ENCODE measurements around the gene XPOT.

Gene XPOT

DNA sequence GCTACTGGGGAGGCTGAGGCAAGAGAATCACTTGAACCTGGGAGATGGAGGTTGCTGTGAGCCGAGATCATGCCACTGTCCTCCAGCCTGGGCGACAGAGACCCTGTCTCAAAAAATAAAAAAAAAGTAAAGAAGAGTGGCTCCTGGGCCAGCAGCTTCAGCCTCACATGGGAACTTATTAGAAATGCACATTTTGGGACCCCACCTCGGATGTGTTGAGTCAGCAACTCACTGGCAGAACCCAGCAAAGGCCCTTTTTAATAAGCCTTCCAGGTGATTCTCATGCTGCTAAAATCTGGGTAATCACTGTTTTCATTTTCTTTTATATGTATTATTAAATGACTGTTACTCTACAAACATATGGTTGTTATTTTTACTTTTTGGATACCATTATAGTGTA, 89.3 kb downstream of the XPOT start:
- TF ChIP-seq, protein P1, sequence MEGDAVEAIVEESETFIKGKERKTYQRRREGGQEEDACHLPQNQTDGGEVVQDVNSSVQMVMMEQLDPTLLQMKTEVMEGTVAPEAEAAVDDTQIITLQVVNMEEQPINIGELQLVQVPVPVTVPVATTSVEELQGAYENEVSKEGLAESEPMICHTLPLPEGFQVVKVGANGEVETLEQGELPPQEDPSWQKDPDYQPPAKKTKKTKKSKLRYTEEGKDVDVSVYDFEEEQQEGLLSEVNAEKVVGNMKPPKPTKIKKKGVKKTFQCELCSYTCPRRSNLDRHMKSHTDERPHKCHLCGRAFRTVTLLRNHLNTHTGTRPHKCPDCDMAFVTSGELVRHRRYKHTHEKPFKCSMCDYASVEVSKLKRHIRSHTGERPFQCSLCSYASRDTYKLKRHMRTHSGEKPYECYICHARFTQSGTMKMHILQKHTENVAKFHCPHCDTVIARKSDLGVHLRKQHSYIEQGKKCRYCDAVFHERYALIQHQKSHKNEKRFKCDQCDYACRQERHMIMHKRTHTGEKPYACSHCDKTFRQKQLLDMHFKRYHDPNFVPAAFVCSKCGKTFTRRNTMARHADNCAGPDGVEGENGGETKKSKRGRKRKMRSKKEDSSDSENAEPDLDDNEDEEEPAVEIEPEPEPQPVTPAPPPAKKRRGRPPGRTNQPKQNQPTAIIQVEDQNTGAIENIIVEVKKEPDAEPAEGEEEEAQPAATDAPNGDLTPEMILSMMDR (IDR thresholded peaks at IDR 0.05; ENCODE audit: borderline replicate concordance, control extremely low read depth, extremely low read depth, insufficient read depth, missing control alignments) = no peak
- DNase-seq (ENCODE audit: low spot score) = no peak
- in situ Hi-C loops (cut with MboI; ENCODE audit: low sequenced_read_pairs, unreplicated experiment) = no loop called here

DNA sequence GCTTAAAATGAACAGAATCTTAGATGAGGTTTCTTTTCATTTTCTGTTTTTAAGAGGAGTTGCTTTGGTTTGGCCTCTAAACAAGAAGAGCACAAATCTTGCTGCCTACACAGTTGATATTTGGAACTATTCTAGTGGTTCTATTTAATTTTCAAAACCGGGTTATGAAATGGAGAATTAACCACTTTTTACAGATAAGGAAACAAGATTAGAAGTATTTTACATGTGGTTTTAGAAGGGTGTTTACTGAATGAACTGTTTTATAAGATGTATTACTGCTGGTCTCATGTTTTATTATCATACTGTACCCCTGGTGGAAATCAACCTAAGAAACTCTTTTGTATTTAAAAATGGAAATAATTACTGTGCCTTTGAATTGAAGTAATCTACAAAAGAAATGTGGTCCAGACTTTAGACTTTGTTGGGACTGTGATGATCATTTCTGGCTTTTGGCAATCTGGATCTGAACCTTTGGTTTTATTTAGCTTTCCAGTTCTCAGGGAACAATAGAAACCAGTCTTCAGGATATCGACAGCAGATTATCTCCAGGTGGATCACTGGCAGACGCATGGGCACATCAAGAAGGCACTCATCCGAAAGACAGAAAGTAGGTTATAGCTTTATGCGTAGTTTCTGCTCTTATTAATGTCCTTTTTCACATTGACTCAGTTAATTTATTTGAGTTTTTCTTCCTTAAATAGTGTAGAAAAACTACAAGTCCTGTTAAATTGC, 91.0 kb downstream of the XPOT start:
- in situ Hi-C loops (cut with MboI; ENCODE audit: low sequenced_read_pairs, unreplicated experiment) = no loop called here
- no peak for DNase-seq (ENCODE audit: low spot score)
- TF ChIP-seq, protein P1 (IDR thresholded peaks at IDR 0.05; ENCODE audit: borderline replicate concordance, control extremely low read depth, extremely low read depth, insufficient read depth, missing control alignments) = no peak

DNA sequence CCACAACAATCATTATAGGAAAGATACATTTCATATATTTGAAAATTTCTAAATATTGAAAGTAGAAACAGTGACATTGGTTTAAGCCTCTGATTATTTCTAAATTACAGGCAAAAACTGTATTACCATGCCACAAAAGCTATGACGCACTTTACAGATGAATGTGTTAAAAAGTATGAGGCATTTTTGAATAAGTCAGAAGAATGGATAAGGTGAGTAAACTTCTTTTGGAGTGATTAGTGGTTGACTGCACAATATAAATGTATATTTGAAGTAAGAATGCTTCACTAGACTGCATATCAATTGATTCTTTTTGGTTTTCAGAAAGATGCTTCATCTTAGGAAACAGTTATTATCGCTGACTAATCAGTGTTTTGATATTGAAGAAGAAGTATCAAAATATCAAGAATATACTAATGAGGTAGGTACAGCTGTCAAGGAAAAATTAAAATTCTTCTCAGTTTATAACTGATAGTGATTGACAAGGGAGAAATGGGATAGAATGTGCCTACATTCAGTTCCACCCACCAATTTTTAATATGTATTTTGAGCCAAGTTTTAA, 92.7 kb downstream of the XPOT start:
- TF ChIP-seq, protein P1 (IDR thresholded peaks at IDR 0.05; ENCODE audit: borderline replicate concordance, control extremely low read depth, extremely low read depth, insufficient read depth, missing control alignments) = no peak
- in situ Hi-C loops (cut with MboI; ENCODE audit: low sequenced_read_pairs, unreplicated experiment) = no loop called here
- no peak for DNase-seq (ENCODE audit: low spot score)

DNA sequence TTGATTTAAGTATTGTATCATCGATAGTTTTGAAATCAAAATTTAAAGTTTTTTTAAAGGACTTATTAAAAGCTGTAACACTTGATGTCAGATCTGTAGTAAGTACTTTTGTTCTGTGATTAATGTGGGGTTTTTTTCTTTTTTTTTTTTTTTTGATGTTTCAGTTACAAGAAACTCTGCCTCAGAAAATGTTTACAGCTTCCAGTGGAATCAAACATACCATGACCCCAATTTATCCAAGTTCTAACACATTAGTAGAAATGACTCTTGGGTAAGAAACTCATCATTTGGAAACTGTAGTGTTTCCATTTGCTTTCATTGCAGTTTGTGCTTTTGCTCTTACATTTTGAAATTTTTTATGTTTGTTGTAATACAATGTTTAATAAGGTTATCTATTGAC, 93.3 kb downstream of the XPOT start:
- DNase-seq (ENCODE audit: low spot score) = no peak
- TF ChIP-seq, protein P1 (IDR thresholded peaks at IDR 0.05; ENCODE audit: borderline replicate concordance, control extremely low read depth, extremely low read depth, insufficient read depth, missing control alignments) = no peak
- in situ Hi-C loops (cut with MboI; ENCODE audit: low sequenced_read_pairs, unreplicated experiment) = no loop called here

DNA sequence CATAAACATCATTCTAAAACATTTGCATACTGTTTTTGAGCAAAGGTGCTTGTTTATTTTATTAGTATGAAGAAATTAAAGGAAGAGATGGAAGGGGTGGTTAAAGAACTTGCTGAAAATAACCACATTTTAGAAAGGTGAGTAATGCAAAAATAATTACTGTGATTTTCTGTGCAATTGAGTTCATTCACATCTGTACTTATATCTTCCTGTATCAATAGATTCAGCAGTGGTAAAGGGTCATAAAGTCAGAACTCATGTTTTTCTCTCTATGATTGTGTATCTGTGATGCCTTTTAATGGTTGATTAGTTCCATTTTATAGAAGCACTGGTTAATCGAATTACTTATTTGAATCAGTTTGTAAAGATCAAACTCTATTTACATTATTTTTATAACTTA, 93.7 kb downstream of the XPOT start:
- in situ Hi-C loops (cut with MboI; ENCODE audit: low sequenced_read_pairs, unreplicated experiment) = no loop called here
- TF ChIP-seq, protein P1 (IDR thresholded peaks at IDR 0.05; ENCODE audit: borderline replicate concordance, control extremely low read depth, extremely low read depth, insufficient read depth, missing control alignments) = no peak
- DNase-seq (ENCODE audit: low spot score) = no peak

DNA sequence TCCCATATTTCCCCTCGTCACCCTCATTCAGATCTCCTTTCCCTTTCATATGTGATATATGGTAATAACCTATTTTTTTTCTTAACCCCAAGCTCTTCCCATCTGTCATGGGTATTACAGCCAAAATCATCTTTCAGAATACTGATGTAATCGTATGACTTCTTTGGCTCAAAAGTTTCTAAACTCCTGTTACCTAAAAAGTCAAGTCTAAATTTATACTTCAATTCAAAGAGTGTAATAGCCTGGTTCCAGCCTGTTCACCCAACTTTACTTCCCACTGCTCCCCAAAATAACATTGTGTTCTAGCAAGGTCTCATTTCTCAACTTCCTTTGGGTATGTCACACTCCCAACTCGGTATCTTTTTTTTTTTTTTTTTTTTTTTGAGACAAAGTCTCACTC, 96.2 kb downstream of the XPOT start:
- in situ Hi-C loops (cut with MboI; ENCODE audit: low sequenced_read_pairs, unreplicated experiment) = no loop called here
- DNase-seq (ENCODE audit: low spot score) = no peak
- TF ChIP-seq, protein P1 (IDR thresholded peaks at IDR 0.05; ENCODE audit: borderline replicate concordance, control extremely low read depth, extremely low read depth, insufficient read depth, missing control alignments) = no peak

Measured in GM13976 (cell line).